ENCODE measurements around the gene P3H1. TPM values are rescaled to one million over a fixed set of nuclear protein-coding genes. Genes with fewer than 3 reads are reported as not detected.
"Not testable (repeated sequence)": the region's sequence is repeated elsewhere in the genome, so short reads cannot be mapped to it uniquely, and the experiment has no call there.

The P3H1 gene
- total RNA-seq, 4 donors from 2014 or later: 9.4 to 26.8 (median 13.5) TPM

DNA sequence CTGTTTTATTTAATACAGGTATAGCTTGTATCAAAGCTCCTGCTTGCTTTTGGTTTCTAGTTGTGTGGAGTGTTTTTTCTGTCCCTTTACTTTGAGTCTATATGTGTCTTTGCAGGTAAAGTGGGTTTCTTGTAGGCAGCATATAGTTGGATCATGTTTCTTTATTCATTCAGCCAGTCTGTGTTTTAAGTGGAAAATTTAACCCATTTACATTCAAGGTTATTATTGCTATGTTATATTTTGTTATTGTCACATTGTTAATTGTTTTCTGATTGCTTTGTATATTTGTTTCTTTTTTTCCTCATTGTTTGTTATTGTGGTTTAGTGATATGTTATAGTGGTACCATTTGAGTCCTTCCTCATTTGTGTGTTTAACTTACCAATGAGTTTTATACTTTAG is 53.5 kb downstream of the P3H1 start:
- DNase-seq (ENCODE audit: low spot score in 2 of 2): no peak
- TF ChIP-seq POLR2A (IDR thresholded peaks at IDR 0.05): no peak
- TF ChIP-seq, protein P1, sequence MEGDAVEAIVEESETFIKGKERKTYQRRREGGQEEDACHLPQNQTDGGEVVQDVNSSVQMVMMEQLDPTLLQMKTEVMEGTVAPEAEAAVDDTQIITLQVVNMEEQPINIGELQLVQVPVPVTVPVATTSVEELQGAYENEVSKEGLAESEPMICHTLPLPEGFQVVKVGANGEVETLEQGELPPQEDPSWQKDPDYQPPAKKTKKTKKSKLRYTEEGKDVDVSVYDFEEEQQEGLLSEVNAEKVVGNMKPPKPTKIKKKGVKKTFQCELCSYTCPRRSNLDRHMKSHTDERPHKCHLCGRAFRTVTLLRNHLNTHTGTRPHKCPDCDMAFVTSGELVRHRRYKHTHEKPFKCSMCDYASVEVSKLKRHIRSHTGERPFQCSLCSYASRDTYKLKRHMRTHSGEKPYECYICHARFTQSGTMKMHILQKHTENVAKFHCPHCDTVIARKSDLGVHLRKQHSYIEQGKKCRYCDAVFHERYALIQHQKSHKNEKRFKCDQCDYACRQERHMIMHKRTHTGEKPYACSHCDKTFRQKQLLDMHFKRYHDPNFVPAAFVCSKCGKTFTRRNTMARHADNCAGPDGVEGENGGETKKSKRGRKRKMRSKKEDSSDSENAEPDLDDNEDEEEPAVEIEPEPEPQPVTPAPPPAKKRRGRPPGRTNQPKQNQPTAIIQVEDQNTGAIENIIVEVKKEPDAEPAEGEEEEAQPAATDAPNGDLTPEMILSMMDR (IDR thresholded peaks at IDR 0.05): no peak
- H3K4me3 ChIP-seq (ENCODE audit: low read depth, poor library complexity, severe bottlenecking): no peak overlapping the region
- intact Hi-C loops (cut with DNase I; ENCODE audit: low total_unique reads): no loop called here

DNA sequence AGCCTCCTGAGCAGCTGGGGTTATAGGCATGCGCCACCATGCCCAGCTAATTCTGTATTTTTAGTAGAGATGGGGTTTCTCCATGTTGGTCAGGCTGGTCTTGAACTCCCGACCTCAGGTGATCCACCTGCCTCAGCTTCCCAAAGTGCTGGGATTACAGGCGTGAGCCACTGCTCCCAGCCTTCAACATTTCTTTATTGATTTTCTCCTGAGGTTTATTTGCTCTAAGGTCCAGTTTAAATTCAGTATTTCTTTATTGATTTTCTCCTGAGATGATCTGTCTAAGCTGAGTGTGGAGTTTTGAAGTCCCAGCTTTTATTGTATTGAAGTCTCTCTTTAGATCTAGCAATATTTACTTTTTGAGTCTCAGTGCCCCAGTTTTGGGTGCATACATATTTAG is 54.0 kb downstream of the P3H1 start:
- DNase-seq (ENCODE audit: low spot score in 2 of 2): not testable (repeated sequence)

DNA sequence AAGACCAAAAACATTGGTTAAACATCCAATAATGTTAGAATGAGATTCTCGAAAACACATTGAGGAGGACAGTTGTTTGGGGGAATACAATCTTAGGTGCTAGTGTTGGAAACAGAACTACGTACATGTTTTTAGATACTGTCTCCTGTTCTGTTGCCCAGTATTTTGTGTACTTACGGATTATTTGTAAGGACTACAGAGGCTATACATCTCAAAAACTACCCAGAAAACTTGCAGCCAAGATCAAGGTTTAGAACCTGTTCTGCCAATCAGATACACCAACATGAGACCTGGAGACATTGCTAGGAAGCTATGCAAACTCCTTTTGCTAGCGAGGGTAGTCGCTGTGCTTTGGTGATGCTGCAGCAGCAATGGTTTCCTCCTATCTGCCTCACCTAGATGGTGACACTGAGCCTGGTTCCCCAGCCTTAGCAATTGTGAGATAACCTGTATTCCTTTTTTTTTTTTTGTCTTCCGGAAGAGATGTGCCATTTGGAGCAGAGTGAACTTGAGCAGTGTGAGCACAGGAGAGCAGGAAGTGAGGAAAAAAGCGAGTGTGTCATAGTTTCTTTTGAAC is 62.9 kb downstream of the P3H1 start:
- 93 to 95% methylated on average over 7 of the region's 7 CpGs for WGBS, 2 donors

More for the DNA sequence above, 54.0 kb downstream of the P3H1 start:
- 100% methylated on average over 3 of the region's 3 CpGs for WGBS, 2 donors
- intact Hi-C loops (cut with DNase I; ENCODE audit: low total_unique reads); H3K4me3 ChIP-seq (ENCODE audit: low read depth, poor library complexity, severe bottlenecking): not testable (repeated sequence)

DNA sequence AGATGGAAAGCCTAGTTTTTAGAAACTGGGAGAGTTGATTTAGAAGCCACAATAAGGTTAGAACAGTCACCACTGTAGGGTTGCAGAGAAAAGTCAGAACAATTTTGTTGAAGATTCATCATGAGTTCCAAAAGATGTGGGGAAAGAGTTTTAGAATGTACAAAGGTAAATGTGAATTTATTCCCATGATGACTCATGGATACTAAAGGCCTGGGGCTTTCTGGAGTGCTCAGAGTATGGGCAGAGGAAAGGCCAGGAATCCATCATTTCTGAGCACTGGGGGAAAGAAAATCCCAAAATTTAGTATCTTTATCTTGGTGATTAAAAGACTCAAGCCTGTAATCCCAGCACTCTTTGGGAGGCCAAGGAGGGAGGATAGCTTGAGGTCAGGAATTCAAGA is 66.8 kb downstream of the P3H1 start:
- no peak for DNase-seq (ENCODE audit: low spot score in 2 of 2)
- intact Hi-C loops (cut with DNase I; ENCODE audit: low total_unique reads): no loop called here
- TF ChIP-seq POLR2A (IDR thresholded peaks at IDR 0.05): no peak
- TF ChIP-seq, protein P1 (IDR thresholded peaks at IDR 0.05): no peak
- H3K4me3 ChIP-seq (ENCODE audit: low read depth, poor library complexity, severe bottlenecking): no peak overlapping the region

More for the DNA sequence above, 62.9 kb downstream of the P3H1 start:
- TF ChIP-seq, protein P1 (IDR thresholded peaks at IDR 0.05): no peak
- TF ChIP-seq POLR2A (IDR thresholded peaks at IDR 0.05): no peak
- no peak overlapping the region for H3K4me3 ChIP-seq (ENCODE audit: low read depth, poor library complexity, severe bottlenecking)
- no peak for DNase-seq (ENCODE audit: low spot score in 2 of 2)
- intact Hi-C loops (cut with DNase I; ENCODE audit: low total_unique reads): no loop called here

DNA sequence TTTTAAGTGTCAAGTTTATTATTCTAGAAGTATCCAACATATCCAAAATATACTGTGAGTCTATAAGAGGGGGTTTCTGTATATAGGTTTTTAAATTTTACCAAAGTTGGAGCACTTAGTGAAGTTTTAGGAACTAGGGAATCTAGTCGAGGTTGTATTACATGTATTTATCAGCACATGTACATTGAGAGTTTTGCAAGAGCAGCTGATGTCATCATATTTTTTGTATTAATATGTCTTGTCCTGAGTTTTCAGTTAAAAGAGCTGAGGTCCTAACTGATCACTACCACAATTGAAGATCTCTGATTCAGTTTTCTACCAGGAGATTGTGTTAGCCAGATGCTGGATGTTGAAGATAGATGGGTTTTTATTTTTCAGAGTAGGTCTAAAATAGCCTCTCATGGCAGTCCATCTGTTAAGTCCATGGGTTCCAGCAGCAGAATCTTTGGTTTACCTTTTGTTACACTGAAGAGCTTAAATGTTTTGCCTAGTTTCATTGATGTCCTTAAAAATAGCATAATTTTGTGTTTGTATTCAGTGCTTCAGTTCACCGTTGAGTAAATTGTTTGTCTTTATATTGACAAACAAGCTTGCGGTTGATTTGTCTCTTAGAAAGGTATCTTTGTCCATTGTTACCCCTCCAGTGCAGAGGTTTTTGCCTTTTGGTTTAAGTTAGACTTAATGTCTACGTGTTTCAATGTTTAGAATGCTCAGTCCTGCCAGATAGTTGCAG is 68.6 kb downstream of the P3H1 start:
- no peak for TF ChIP-seq POLR2A (IDR thresholded peaks at IDR 0.05)
- TF ChIP-seq, protein P1 (IDR thresholded peaks at IDR 0.05): no peak
- intact Hi-C loops (cut with DNase I; ENCODE audit: low total_unique reads): no loop called here
- H3K4me3 ChIP-seq (ENCODE audit: low read depth, poor library complexity, severe bottlenecking): no peak overlapping the region
- WGBS, 2 donors: 94 to 95% methylated on average over 4 of the region's 4 CpGs
- DNase-seq (ENCODE audit: low spot score in 2 of 2): no peak

Other genes starting within 250 kb of the P3H1 start
- gene PPIH, start 108.6 kb downstream of the P3H1 start, total RNA-seq: 10 to 100 TPM; 16.2 to 25.7 (median 20.5) TPM
- 100 to 1,000 TPM; 227 to 358 (median 293) TPM for gene YBX1, start 84.6 kb downstream of the P3H1 start, total RNA-seq
- 1 to 10 TPM in 1 of 4 donors, under 1 TPM in 3; 0.12 to 1.2 (median 0.18) TPM for gene CLDN19, start 26.8 kb downstream of the P3H1 start, total RNA-seq
- gene C1orf50, start 221 bp upstream of the P3H1 start, total RNA-seq: 1 to 10 TPM; 2.5 to 6.7 (median 3.6) TPM
- under 1 TPM in 3 of 4 donors, not detected in 1; 0.08 to 0.22 (median 0.13) TPM for gene TMEM269, start 18.0 kb upstream of the P3H1 start, total RNA-seq
- gene ERMAP, start 50.1 kb upstream of the P3H1 start, total RNA-seq: 10 to 100 TPM in 1 of 4 donors, 1 to 10 TPM in 3; 8.0 to 11.5 (median 9.3) TPM
- 10 to 100 TPM; 11.2 to 18.1 (median 14.1) TPM for gene SVBP, start 50.4 kb upstream of the P3H1 start, total RNA-seq
- gene ZNF691, start 79.6 kb upstream of the P3H1 start, total RNA-seq: 10 to 100 TPM in 2 of 4 donors, 1 to 10 TPM in 2; 7.6 to 11.6 (median 9.9) TPM
- gene SLC2A1, start 191.8 kb upstream of the P3H1 start, total RNA-seq: 1,000 to 10,000 TPM in 2 of 4 donors, 100 to 1,000 TPM in 2; 488 to 2,308 (median 910) TPM